IMR-90 (cell line): ENCODE data around the gene AGXT. TPM values are rescaled to one million over a fixed set of nuclear protein-coding genes. Genes with fewer than 3 reads are reported as not detected.
A peak's percentile ranks its signal among the peaks of the same experiment; 100 is the strongest.

Source experiments
- ATAC-seq: fragments of 200-7000 bp; cut with Tn5 transposase; 2 replicates; pipeline ENCODE4 v1.9.1; 2020; ENCODE audit warnings: low read depth, mild to moderate bottlenecking, moderate library complexity
- BruUV-seq: library from RNA; stranded (reverse); fragments of 400-500 nt; replicated peaks from 2 replicates; lab custom pipeline; 2021; lab: Mats Ljungman, UMichigan
- CTCF ChIA-PET: fragments of 300-600 bp; formaldehyde crosslinking; extraction: SDS; loops from one replicate; lab custom pipeline; 2021; ENCODE audit warnings: antibody characterized with exemption; lab: Yijun Ruan, JAX
- POLR2A ChIA-PET: fragments of 300-600 bp; sonication (Branson Sonifier 250); formaldehyde crosslinking; loops from one replicate; lab custom pipeline; 2022; ENCODE audit warnings: antibody characterized with exemption; ENCODE audit not compliant: unreplicated experiment; lab: Charles Lee
- DNase-seq: peaks from one replicate; pipeline ENCODE4 v3.0.0; 2013
- H2AFZ ChIP-seq: replicated peaks from 2 replicates; pipeline ENCODE3; 2013; ENCODE audit warnings: low read length, mild to moderate bottlenecking; ENCODE audit not compliant: poor library complexity
- H2AK5ac ChIP-seq: 2 replicates; pipeline ENCODE4 v1.6.1; 2013; ENCODE audit warnings: low read depth, low read length, inconsistent platforms
- H2AK9ac ChIP-seq: replicated peaks from 2 replicates; pipeline ENCODE3; 2013; ENCODE audit warnings: mild to moderate bottlenecking, low read depth, low read length, moderate library complexity; ENCODE audit not compliant: poor library complexity
- H2BK120ac ChIP-seq: 2 replicates; pipeline ENCODE4 v1.6.1; 2013; ENCODE audit warnings: low read depth, low read length, inconsistent platforms
- H2BK15ac ChIP-seq: 3 replicates; pipeline ENCODE4 v1.6.1; 2013; ENCODE audit warnings: low read depth, low read length, inconsistent platforms
- H2BK20ac ChIP-seq: 2 replicates; pipeline ENCODE4 v1.6.1; 2013; ENCODE audit warnings: low read depth, mild to moderate bottlenecking, inconsistent platforms, low read length, moderate library complexity
- H2BK5ac ChIP-seq: 2 replicates; pipeline ENCODE4 v1.6.1; 2013; ENCODE audit warnings: mild to moderate bottlenecking, low read depth, low read length, inconsistent platforms; ENCODE audit not compliant: poor library complexity, severe bottlenecking
- H3K14ac ChIP-seq: replicated peaks from 2 replicates; pipeline ENCODE4 v1.6.1; 2013; ENCODE audit warnings: low read depth, low read length, inconsistent platforms
- H3K18ac ChIP-seq: 2 replicates; pipeline ENCODE4 v1.6.1; 2013; ENCODE audit warnings: low read depth, low read length, control low read depth
- H3K23ac ChIP-seq: 2 replicates; pipeline ENCODE4 v1.6.1; 2013; ENCODE audit warnings: low read depth, low read length, inconsistent platforms
- H3K27ac ChIP-seq: 2 replicates; pipeline ENCODE4 v1.5.1; 2013; ENCODE audit warnings: mild to moderate bottlenecking, control low read depth, low read length; ENCODE audit not compliant: insufficient read depth
- H3K27me3 ChIP-seq: 2 replicates; pipeline ENCODE4 v1.6.1; 2013; ENCODE audit warnings: low read length; ENCODE audit not compliant: control insufficient read depth, insufficient read depth
- H3K36me3 ChIP-seq: 2 replicates; pipeline ENCODE4 v1.6.1; 2013; ENCODE audit warnings: low read length, mixed read lengths; ENCODE audit not compliant: control insufficient read depth, insufficient read depth
- H3K4ac ChIP-seq: 2 replicates; pipeline ENCODE4 v1.6.1; 2013; ENCODE audit warnings: low read depth, low read length, inconsistent platforms
- H3K4me1 ChIP-seq: 2 replicates; pipeline ENCODE4 v1.6.1; 2013; ENCODE audit warnings: low read length, mixed read lengths; ENCODE audit not compliant: control insufficient read depth, insufficient read depth
- H3K4me2 ChIP-seq: 2 replicates; pipeline ENCODE4 v1.6.1; 2013; ENCODE audit warnings: low read depth, mild to moderate bottlenecking, control low read depth, low read length, moderate library complexity
- H3K4me3 ChIP-seq: 2 replicates; pipeline ENCODE4 v1.5.1; 2013; ENCODE audit warnings: low read depth, mild to moderate bottlenecking, control low read depth, low read length, moderate library complexity; ENCODE audit not compliant: insufficient read depth
- H3K56ac ChIP-seq: 2 replicates; pipeline ENCODE4 v1.6.1; 2013; ENCODE audit warnings: low read length, inconsistent platforms; ENCODE audit not compliant: insufficient read depth; ENCODE audit errors: extremely low read depth
- H3K79me1 ChIP-seq, 2 experiments: 2 replicates each; pipeline ENCODE4 v1.6.1; 2013; ENCODE audit warnings: low read length in 2 of 2, inconsistent platforms in 1 of 2, low read depth in 1 of 2
- H3K9ac ChIP-seq: 2 replicates; pipeline ENCODE4 v1.6.1; 2013; ENCODE audit warnings: low read depth, low read length, control low read depth
- H3K9me1 ChIP-seq: 2 replicates; pipeline ENCODE4 v1.6.1; 2013; ENCODE audit warnings: low read length, inconsistent platforms; ENCODE audit not compliant: insufficient read depth
- H3K9me3 ChIP-seq: 2 replicates; pipeline ENCODE4 v1.6.1; 2013; ENCODE audit warnings: low read length; ENCODE audit not compliant: control insufficient read depth, insufficient read depth
- H4K20me1 ChIP-seq: 2 replicates; pipeline ENCODE4 v1.6.1; 2013; ENCODE audit warnings: low read length, inconsistent platforms; ENCODE audit not compliant: insufficient read depth
- H4K5ac ChIP-seq: 2 replicates; pipeline ENCODE4 v1.6.1; 2013; ENCODE audit warnings: mild to moderate bottlenecking, low read depth, low read length, control low read depth
- H4K8ac ChIP-seq, 2 experiments: 2 replicates each; pipeline ENCODE4 v1.6.1; 2013; ENCODE audit warnings: low read depth in 2 of 2, low read length in 2 of 2, control low read depth in 1 of 2, inconsistent platforms in 1 of 2
- H4K91ac ChIP-seq: 2 replicates; pipeline ENCODE4 v1.6.1; 2013; ENCODE audit warnings: low read depth, low read length, inconsistent platforms; ENCODE audit not compliant: insufficient read depth
- BHLHE40 ChIP-seq: fragments of 150-350 bp; IDR thresholded peaks from 2 replicates; pipeline ENCODE4 v1.6.1; 2016; ENCODE audit warnings: mild to moderate bottlenecking, low read depth, low read length
- CHD1 ChIP-seq: IDR thresholded peaks from 2 replicates; pipeline ENCODE4 v1.6.1; 2012; ENCODE audit warnings: low read depth, low read length, improper control_type of control experiment
- CTCF ChIP-seq: conservative IDR thresholded peaks from 2 replicates; pipeline ENCODE4 v1.5.1; 2012; ENCODE audit warnings: mild to moderate bottlenecking, low read depth, low read length, improper control_type of control experiment
- FOS ChIP-seq: fragments of 150-350 bp; IDR thresholded peaks from 2 replicates; pipeline ENCODE4 v1.6.1; 2016; ENCODE audit warnings: low read depth, low read length
- MXI1 ChIP-seq: IDR thresholded peaks from 2 replicates; pipeline ENCODE4 v1.6.1; 2012; ENCODE audit warnings: low read depth, mild to moderate bottlenecking, low read length, moderate library complexity, borderline replicate concordance
- NFE2L2 ChIP-seq: fragments of 150-350 bp; IDR thresholded peaks from 2 replicates; pipeline ENCODE4 v1.6.1; 2016; ENCODE audit warnings: low read depth, mild to moderate bottlenecking, low read length
- RAD21 ChIP-seq: IDR thresholded peaks from 2 replicates; pipeline ENCODE4 v1.6.1; 2012; ENCODE audit warnings: low read length, improper control_type of control experiment
- USF2 ChIP-seq: fragments of 150-350 bp; IDR thresholded peaks from 2 replicates; pipeline ENCODE4 v1.6.1; 2017; ENCODE audit warnings: mild to moderate bottlenecking, antibody characterized with exemption, low read length, low read depth
- WGBS, 2 experiments: methylation state at CpG; one replicate each; pipeline versions ENCODE4 v1.1.5 to v1.1.7; 2013; ENCODE audit warnings: missing lambda C conversion rate in 2 of 2; ENCODE audit not compliant: insufficient read length in 1 of 2; ENCODE audit errors: extremely low coverage in 2 of 2; 5-methylcytosine and 5-hydroxymethylcytosine counted together
- dilution Hi-C: fragments of 300-500 bp; cut with HindIII; formaldehyde crosslinking; loops from one replicate; pipeline ENCODE4 v1.14.3; 2018; ENCODE audit warnings: low sequenced_read_pairs; ENCODE audit not compliant: unreplicated experiment
- in situ Hi-C: fragments of 300-500 bp; cut with MboI; formaldehyde crosslinking; loops from 3 replicates; pipeline ENCODE4 v1.14.3; 2019; ENCODE audit warnings: low sequenced_read_pairs, inconsistent platforms, mixed read lengths
- intact Hi-C: fragments of 100-400 bp; cut with micrococcal nuclease; formaldehyde crosslinking; loops from 2 replicates; pipeline ENCODE4 v1.10.0; 2022
- polyA plus RNA-seq, 3 experiments: library from polyadenylated mRNA; depleted of rRNA; stranded (reverse); fragments of >200 nt; gene quantifications; 2 replicates each; pipeline ENCODE4 v1.2.3, GENCODE V29; 2012; ENCODE audit warnings: low replicate concordance in 1 of 3
- total RNA-seq: library from RNA; depleted of rRNA; stranded (reverse); fragments of >200 nt; gene quantifications from 2 replicates; pipeline ENCODE4 v1.2.3, GENCODE V29; 2012
- TF ChIP-seq, protein P1 (sequence below): fragments of 150-350 bp; IDR thresholded peaks from 2 replicates; pipeline ENCODE4 v1.6.1; 2016; ENCODE audit warnings: low read depth, mild to moderate bottlenecking, low read length, moderate library complexity, borderline replicate concordance

The AGXT gene
- total and polyA plus RNA-seq, 2 of the 4 experiments (the other 2 are of a cell fraction) = not detected

DNA sequence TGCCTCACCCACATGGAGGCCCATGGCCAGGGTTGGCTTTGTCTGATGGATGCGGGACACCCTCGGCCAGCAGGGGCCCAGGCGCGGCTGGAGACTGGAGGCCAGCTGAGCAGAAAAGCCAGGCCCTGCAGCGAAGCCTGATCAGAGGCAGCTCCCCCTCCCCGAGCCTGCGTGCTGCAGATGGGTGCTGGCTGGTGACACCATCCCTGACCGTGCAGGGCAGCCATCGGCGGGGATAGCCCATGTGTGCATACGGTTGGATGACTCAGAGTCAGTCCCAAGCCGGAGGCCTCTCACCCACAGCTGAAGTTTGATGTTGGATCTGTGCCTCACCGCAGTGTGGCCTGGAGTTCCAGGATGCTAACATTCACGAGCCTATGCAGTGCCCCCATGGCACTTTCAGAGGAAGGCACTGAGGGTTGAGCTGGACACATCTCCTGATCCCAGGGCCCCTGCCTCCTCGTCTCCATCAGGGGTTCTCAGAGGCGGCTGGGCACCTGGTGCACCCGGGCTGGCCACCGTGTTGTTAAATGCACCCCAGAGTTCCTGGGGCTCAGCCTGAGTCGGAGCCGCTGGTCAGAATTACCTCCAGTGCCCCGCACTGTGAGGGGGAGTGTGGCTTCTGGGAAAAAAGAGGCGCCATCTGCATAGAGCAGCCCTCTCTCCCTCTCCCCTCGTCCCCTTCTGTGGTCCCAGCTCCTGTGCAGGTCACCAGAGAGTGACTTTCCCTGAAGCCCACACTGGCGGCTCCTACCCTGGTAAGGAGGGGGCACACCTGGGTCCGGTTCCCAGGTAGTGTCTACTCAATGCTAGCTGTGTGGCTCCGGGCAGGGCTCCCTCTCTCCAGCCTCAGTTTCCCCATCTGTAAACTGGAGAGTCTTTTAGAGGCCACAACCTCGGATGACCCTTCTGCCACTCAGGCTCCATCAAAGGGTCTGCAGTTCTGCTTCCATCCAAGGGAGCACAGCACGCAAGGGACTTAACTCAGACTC is 29.2 kb upstream of the AGXT start:
- DNase-seq = peak; percentile 41
- no peak overlapping the region for H2BK20ac ChIP-seq
- no peak overlapping the region for H3K23ac ChIP-seq

More for the DNA sequence above, 29.2 kb upstream of the AGXT start:
- Histone ChIP-seq H3K18ac (no peak overlapping the region), H3K36me3 (no peaks in the 10 kb centered on the region), H4K91ac (no peak overlapping the region), H3K4ac (no peak overlapping the region), H3K27ac (no peak overlapping the region), H3K9me3 (no peaks in the 10 kb centered on the region), H3K9ac (no peak overlapping the region), H4K20me1 (no peaks in the 10 kb centered on the region), H3K4me2 (no peak overlapping the region), H3K27me3 (peaks cover 38% of the 10 kb centered on the region), H3K14ac (no peak overlapping the region), H3K4me1 (peaks cover 6% of the 10 kb centered on the region; the same call in 1 of the 2 replicates), H3K9me1 (no peaks in the 10 kb centered on the region), H3K79me1 (no peaks in the 10 kb centered on the region), H2BK5ac (no peak overlapping the region), H2AFZ (no peak overlapping the region), H2AK9ac (no peak overlapping the region), H4K8ac (no peak overlapping the region), H3K56ac (no peak overlapping the region), H2BK120ac (no peak overlapping the region), H3K4me3 (no peak overlapping the region), H2AK5ac (no peak overlapping the region), H4K5ac (no peak overlapping the region), H2BK15ac (no peak overlapping the region)
- ChIA-PET POLR2A (no interaction called here), CTCF (interaction anchor here (0.9 to 1.4 kb wide), 5 partner anchors 13 to 778 kb away, joined by 3 to 8 read pairs (median 4); no protein-coding TSS in a partner anchor)
- intact Hi-C loops = loop anchor here (1.0 kb wide), 2 partner anchors 29 to 325 kb away; no protein-coding TSS in a partner anchor
- BruUV-seq = no TSS peak
- in situ Hi-C loops = loop anchor here (10.0 kb wide), 1 partner anchor 335 kb away; no protein-coding TSS in a partner anchor
- dilution Hi-C loops = no loop called here
- TF ChIP-seq CTCF = no peak
- no peak for TF ChIP-seq CHD1
- TF ChIP-seq BHLHE40 = 0 out of 2 replicates have a peak, but pooled peaks have one; percentile 11
- TF ChIP-seq, protein P1, sequence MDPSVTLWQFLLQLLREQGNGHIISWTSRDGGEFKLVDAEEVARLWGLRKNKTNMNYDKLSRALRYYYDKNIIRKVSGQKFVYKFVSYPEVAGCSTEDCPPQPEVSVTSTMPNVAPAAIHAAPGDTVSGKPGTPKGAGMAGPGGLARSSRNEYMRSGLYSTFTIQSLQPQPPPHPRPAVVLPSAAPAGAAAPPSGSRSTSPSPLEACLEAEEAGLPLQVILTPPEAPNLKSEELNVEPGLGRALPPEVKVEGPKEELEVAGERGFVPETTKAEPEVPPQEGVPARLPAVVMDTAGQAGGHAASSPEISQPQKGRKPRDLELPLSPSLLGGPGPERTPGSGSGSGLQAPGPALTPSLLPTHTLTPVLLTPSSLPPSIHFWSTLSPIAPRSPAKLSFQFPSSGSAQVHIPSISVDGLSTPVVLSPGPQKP = no peak
- TF ChIP-seq NFE2L2 = no peak
- no peak for TF ChIP-seq RAD21
- no peak for TF ChIP-seq MXI1
- TF ChIP-seq FOS = no peak
- TF ChIP-seq USF2 = no peak
- WGBS, 2 experiments = 73% methylated on average over 11 of the region's 28 CpGs; no CpG with 5 or more reads in 1 of the 2 experiments
- no peak for ATAC-seq
